ENCODE data around the gene DCX. TPM values are rescaled to one million over a fixed set of nuclear protein-coding genes. Genes with fewer than 3 reads are reported as not detected.
"Not testable (repeated sequence)": the region's sequence is repeated elsewhere in the genome, so short reads cannot be mapped to it uniquely, and the experiment has no call there.

The DCX gene
- total RNA-seq, 1 experiment from 2014 or later = not detected

DNA sequence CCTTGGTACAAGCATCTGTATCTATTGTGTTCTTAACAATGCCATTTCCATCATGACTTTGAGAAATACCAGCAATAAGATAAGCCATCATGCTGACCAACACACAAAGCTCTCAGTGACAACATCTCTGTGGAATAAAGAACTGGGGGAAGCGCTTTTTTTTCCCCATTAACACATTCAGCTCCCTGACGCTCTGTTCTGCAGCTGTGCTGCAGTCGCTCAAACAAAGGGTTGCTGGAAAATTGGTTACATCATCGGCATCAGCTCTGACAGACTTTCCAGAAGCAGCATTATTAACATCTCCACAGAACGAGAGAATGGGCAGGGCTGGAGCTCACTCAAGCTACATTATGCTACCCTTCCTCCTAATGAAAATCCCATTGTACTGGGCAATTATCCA is 39.9 kb downstream of the DCX start:
- no peak for DNase-seq (ENCODE audit: low spot score)

DNA sequence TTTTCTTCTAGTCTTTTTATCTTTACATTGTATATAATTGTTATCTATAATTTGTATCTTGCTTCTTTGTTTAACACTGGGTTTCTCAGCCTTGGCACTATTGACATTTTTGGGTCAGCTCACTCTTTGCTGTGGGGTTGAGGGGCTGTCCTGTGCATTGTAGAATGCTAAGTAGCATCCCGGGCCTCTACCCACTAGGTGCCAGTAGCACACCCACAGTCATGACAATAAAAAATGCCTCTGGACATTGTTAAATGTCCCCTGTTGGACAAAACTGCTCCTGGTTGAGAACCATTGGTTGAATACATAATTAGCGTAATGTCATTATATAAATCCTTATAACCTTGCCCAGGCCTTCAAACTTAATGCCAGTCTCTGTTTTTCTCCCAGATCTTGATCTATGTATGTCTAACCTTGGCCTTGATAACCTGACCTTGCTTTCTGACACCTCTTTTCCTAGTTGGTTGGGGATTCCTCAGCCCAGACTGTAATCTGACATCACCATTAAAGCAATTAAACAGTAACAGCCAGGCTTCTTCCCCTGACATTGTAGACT is 46.1 kb downstream of the DCX start:
- no peak for DNase-seq (ENCODE audit: low spot score)

- DNase-seq (ENCODE audit: low spot score) = no peak
Measured at GRCh38 chrX:111363741-111364140, 48.3 kb downstream of the DCX start.

- DNase-seq (ENCODE audit: low spot score) = no peak
Measured at GRCh38 chrX:111361751-111362150, 50.2 kb downstream of the DCX start.

GRCh38 chrX:111360839-111361238 is 51.2 kb downstream of the DCX start:
- DNase-seq (ENCODE audit: low spot score) = no peak

DNA sequence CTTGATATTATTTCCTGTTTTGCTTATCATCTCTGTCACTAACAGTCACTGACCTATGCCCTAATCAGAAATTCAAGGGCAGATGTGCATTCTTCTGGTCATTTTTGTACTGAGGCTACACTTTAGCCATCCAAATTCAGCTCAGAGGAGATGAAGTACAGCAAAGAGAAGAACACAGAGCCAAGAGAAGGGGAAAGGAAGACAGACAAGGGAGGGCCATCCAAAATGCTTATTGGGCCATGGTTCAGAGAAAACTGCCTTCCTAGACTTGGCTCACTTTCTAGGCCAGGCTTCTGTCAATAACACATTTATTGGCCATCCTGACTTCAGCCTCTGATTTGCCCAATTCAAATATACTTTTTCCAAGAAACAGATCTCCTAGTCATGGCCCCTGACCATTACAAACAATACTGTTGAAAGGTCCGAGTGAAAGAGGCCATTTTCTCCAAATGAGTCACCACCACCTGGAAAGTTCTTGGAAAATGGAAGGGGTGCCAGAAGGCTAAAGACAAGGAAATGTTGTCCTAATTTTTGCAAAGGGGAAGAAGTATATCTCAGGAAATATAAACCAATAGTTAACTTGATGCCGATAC is 56.4 kb downstream of the DCX start:
- DNase-seq (ENCODE audit: low spot score) = no peak

DNA sequence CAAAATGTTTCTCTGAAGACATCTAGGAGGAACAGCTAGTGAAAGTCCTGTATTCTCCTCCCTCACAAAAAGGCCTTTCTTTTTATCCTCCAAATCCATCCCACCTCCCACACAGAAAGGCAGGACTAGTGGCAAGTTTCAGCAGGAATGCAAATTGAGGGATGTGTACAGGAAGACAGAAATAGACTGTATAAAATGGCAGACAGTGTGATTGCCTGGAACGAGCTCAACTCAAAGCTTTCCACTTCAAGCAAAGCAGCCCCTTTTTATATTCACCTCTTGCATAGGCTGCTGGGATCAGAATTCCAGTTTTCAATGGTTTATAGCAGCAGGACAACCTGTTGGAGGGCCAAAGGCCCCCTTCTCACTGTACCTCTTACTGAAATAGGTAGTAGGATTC is 57.5 kb downstream of the DCX start:
- DNase-seq (ENCODE audit: low spot score) = no peak

- no peak for DNase-seq (ENCODE audit: low spot score)
Measured at GRCh38 chrX:111353793-111354192, 58.2 kb downstream of the DCX start.

DNA sequence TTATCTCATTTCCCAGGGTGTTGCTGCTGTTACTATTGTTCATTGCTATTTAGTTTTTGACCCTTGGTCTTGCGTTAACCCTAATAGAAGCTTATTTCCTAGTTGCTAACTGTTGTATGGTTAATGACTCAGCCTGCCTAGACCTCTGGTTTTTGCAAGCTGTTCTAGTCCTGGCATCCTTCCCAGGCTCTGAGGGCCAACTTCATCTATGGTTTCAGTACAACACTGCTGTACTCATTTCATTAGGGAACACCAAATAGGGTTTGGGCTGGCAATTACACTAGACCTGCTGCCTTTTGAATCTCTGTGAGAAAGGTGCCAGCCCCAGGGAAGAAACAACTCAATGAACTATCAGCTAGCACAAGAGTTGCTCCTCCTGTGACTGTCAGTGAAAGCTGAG is 59.6 kb downstream of the DCX start:
- no peak for DNase-seq (ENCODE audit: low spot score)

- no peak for DNase-seq (ENCODE audit: low spot score)
Measured at GRCh38 chrX:111349934-111350333, 62.1 kb downstream of the DCX start.

- no peak for DNase-seq (ENCODE audit: low spot score)
Measured at GRCh38 chrX:111349101-111349500, 62.9 kb downstream of the DCX start.

DNA sequence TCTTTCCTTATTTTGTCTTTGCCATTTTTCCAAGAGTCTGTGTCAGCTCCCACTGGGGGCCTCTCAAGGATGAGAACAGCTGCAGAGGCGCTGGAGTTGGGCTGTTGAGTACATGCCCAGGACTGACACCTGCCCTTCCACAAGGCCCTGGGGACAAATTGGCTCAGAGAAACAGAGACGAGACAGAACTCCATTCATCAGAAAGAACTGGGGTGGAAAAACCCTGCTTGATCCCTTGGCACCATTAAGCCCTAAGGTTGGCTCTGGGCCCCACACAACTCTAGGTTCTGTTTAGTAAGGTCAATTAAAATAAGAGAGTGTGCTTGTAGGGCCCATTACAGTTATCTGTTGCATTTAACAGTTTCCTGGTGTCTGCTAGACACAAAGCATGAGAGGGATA is 63.6 kb downstream of the DCX start:
- no peak for DNase-seq (ENCODE audit: low spot score)

GRCh38 chrX:111346150-111346549 is 65.8 kb downstream of the DCX start:
- DNase-seq (ENCODE audit: low spot score) = not testable (repeated sequence)

DNA sequence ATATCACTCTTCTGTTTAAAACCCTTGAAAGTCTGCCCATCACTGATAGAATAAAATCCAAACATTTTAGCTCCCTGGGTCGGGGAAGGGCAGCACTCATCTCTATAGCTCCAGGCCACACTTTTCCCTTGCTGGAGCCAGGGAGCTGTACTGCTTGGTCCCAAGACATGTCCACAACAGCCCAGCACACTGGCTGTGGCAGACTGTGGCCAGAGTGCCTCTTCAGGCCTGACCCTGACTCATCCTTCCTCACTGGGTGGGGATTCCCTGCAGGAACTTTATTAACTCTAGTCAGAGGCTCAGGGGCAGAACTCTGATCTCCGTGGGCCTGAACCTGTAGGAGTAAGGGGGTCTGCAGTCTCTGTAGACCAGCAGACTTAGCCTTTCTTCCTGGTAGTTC is 71.9 kb downstream of the DCX start:
- DNase-seq (ENCODE audit: low spot score) = no peak

- no peak for DNase-seq (ENCODE audit: low spot score)
Measured at GRCh38 chrX:111339212-111339611, 72.8 kb downstream of the DCX start.

DNA sequence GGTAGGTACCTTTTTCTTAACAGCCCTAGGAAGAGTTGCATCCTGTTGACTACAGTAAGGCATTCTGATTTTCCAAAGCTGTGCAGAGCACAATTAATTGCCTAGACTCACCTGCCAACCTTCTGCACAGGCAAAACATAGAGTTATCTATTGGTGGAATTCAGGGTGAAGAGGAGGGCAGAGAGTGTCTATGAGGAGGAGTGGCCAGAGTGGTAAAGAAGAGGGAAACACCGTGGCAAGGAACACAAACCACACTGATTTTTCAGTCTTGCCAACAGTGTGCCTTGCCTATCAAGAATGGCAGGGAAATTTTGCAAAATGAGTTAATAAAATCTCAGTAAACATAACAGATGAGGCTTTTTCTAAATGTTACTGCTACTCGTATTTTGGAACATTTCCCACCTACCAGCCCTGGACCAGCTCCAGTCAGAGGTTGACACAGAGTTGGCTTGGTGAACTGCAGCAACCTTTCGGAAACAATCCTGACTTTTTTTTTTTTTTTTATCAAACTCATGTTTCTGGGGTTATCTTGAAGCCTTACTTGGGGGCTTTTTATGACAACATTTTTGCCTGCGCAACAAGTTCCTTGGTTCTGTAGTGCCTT is 73.8 kb downstream of the DCX start:
- no peak for DNase-seq (ENCODE audit: low spot score)

- no peak for DNase-seq (ENCODE audit: low spot score)
Measured at GRCh38 chrX:111337067-111337637, 74.8 kb downstream of the DCX start.

DNA sequence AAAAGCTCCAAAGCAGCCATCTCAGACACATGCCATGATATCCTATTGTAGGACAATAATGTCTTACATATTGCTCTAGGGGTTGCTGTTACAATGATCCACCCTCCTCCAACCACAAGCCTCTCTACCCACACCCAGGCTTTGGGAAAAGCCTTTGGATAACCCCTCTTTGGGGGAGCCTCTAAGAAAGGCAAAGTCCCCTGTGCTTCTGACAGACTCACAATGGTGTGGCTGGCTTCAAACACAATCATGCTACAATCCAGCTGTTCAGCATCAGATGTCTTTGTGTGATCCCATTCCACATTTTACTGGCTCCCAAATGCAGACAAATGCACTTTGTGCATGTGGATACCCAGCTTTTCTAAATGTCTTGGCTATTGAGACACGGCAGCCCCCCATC is 75.9 kb downstream of the DCX start:
- DNase-seq (ENCODE audit: low spot score) = no peak

- no peak for DNase-seq (ENCODE audit: low spot score)
Measured at GRCh38 chrX:111329370-111329769, 82.6 kb downstream of the DCX start.

DNA sequence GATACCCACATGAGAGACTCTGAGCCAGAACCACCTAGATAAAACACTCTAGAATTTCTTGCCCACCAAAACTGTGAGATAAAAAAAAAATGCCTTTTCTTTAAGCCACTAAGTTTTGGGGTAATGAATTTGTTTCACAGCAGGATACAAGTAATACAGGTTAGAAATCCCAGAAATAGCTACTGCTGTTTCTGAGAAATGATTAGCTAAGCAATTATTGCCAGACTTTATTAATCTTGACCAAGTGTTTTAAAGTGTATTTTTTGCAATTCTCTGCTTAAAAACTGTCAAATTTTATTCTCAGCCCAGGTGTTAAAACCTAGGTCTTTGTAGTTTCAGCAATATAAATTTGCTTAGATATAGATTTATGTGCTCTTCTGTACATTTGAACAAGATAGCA is 83.1 kb downstream of the DCX start:
- DNase-seq (ENCODE audit: low spot score) = no peak

DNA sequence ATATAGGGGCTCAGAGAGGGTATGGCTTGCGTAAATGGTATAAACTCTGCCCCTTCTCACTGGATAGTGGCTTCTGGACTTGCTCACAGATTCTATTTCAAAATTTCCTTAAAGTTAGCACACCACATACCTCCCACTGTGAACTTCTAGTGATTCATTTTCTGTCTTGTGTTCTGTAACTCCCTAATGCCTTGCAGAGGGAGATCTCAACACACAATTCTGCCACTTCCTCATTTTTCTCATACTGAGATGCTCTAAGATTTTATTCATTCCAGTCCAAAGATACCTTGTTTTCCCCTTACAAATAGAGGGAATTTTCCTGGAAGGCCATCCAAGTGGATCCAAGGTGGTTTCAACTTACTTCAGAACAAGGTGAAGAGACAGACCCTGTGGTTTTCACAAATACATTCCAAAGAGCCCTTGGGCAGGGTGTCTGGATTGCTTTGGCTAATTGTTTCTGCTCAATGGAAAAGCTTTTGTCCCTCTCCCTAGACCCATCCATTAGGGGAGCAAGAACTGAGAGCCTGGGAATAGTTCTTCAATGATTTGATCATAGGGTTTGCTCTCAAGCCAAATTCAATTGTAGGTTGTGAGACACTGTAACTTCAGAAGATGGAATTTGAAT is 89.6 kb downstream of the DCX start:
- DNase-seq (ENCODE audit: low spot score) = no peak

DNA sequence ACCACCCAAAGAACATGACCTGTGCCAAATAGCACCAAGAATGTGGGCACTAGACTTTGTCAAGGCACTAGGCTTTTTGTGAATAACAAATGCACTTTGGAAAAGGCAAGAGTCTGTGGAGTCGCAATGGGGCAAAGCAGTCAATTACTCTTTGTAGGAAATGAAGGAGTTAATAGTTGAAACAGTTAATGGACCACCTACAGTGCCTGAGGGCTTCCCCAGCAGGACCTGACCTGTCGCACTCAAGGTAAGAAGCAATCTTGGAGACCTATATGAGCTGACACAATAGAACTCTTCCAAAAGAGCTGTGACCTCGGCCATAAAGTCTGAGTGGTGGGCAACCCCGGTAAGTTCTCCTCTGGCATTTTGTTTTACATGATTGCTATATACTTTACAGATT is 92.5 kb downstream of the DCX start:
- no peak for DNase-seq (ENCODE audit: low spot score)

DNA sequence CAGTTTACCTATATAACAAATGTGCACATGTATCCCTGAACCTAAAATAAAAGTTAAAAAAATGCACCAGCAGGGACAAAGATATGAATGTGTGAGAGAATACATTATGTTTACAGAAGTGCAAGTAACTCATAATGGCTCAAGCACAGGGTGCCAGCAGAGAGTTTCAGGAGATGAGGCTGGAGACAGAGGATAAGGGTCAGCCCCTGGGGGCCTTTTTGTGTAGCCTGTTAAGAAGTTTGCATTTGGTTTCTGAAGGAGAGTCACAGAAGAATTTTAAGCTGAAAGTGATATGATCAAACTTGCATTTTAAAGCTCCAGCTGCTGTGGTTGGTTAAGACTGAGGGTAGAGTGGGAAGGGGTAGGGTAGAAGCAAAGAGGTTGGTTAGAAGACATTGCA is 93.1 kb downstream of the DCX start:
- DNase-seq (ENCODE audit: low spot score) = no peak

All from HT-29 (cell line).